Astrocyte (in vitro differentiated cells and primary cell): ENCODE data around the gene PTPRN2. TPM values are rescaled to one million over a fixed set of nuclear protein-coding genes. Genes with fewer than 3 reads are reported as not detected.

Experiments
- DNase-seq: peaks from one replicate; pipeline ENCODE4 v3.0.0-alpha.2; 2010; ENCODE audit warnings: low read depth
- FAIRE-seq: peaks from 2 replicates; lab custom pipeline; 2011; peaks lifted over from hg19 to GRCh38; lab: Jason Lieb, UNC
- H2AFZ ChIP-seq: 2 replicates; pipeline ENCODE4 v1.6.0; 2012; ENCODE audit warnings: low read depth, low read length, inconsistent platforms
- H3K27ac ChIP-seq: 2 replicates; pipeline ENCODE4 v1.5.1; 2011; ENCODE audit warnings: low read depth, low read length, inconsistent platforms
- H3K27me3 ChIP-seq: 2 replicates; pipeline ENCODE4 v1.6.0; 2011; ENCODE audit warnings: low read length, inconsistent platforms; ENCODE audit not compliant: insufficient read depth
- H3K36me3 ChIP-seq: 2 replicates; pipeline ENCODE4 v1.5.1; 2011; ENCODE audit warnings: low read length, inconsistent platforms; ENCODE audit not compliant: insufficient read depth
- H3K4me1 ChIP-seq: 2 replicates; pipeline ENCODE4 v1.5.1; 2011; ENCODE audit warnings: low read length, inconsistent platforms; ENCODE audit not compliant: insufficient read depth
- H3K4me2 ChIP-seq: 2 replicates; pipeline ENCODE4 v1.6.0; 2012; ENCODE audit warnings: low read length, inconsistent platforms
- H3K4me3 ChIP-seq: 2 replicates; pipeline ENCODE4 v1.5.1; 2011; ENCODE audit warnings: low read depth, mild to moderate bottlenecking, low read length, inconsistent platforms; ENCODE audit not compliant: insufficient read depth
- H3K79me2 ChIP-seq: 2 replicates; pipeline ENCODE4 v1.6.0; 2012; ENCODE audit warnings: mild to moderate bottlenecking, low read length, inconsistent platforms; ENCODE audit not compliant: insufficient read depth
- H3K9ac ChIP-seq: 2 replicates; pipeline ENCODE4 v1.6.0; 2012; ENCODE audit warnings: mild to moderate bottlenecking, low read length, inconsistent platforms
- H3K9me3 ChIP-seq: 2 replicates; pipeline ENCODE4 v1.5.1; 2012; ENCODE audit warnings: low read depth, mild to moderate bottlenecking, low read length, inconsistent platforms; ENCODE audit not compliant: insufficient read depth
- H4K20me1 ChIP-seq: 2 replicates; pipeline ENCODE4 v1.6.0; 2012; ENCODE audit warnings: low read length, inconsistent platforms; ENCODE audit not compliant: insufficient read depth
- H3K27ac Mint-ChIP-seq: one replicate; pipeline ENCODE4 v1.8.0; 2021; ENCODE audit warnings: mild to moderate bottlenecking, mixed read lengths; ENCODE audit not compliant: unreplicated experiment
- H3K27me3 Mint-ChIP-seq: one replicate; pipeline ENCODE4 v1.8.0; 2021; ENCODE audit warnings: low read depth, mixed read lengths; ENCODE audit not compliant: unreplicated experiment
- H3K36me3 Mint-ChIP-seq: one replicate; pipeline ENCODE4 v1.8.0; 2021; ENCODE audit warnings: low read depth, mixed read lengths; ENCODE audit not compliant: unreplicated experiment
- H3K4me1 Mint-ChIP-seq: one replicate; pipeline ENCODE4 v1.8.0; 2021; ENCODE audit warnings: low read depth, mixed read lengths; ENCODE audit not compliant: unreplicated experiment
- H3K4me3 Mint-ChIP-seq: one replicate; pipeline ENCODE4 v1.8.0; 2021; ENCODE audit warnings: mild to moderate bottlenecking, moderate library complexity, mixed read lengths; ENCODE audit not compliant: unreplicated experiment
- H3K9me3 Mint-ChIP-seq: one replicate; pipeline ENCODE4 v1.8.0; 2021; ENCODE audit warnings: mild to moderate bottlenecking, mixed read lengths; ENCODE audit not compliant: unreplicated experiment
- EZH2 ChIP-seq: IDR thresholded peaks from 2 replicates; pipeline ENCODE4 v1.6.1; 2012; ENCODE audit warnings: mild to moderate bottlenecking, low read length, inconsistent platforms; ENCODE audit not compliant: insufficient read depth
- total RNA-seq: library from RNA; stranded (reverse); gene quantifications from 2 replicates; pipeline ENCODE4 v1.2.1, GENCODE V29; 2021
- TF ChIP-seq, protein P1 (sequence below): IDR thresholded peaks from 2 replicates; pipeline ENCODE4 v1.5.1; 2011; ENCODE audit warnings: low read depth, mild to moderate bottlenecking, inconsistent platforms, low read length, moderate library complexity; ENCODE audit not compliant: insufficient read depth

The PTPRN2 gene
- total RNA-seq, 1 donor from 2014 or later = 0.09 TPM

DNA sequence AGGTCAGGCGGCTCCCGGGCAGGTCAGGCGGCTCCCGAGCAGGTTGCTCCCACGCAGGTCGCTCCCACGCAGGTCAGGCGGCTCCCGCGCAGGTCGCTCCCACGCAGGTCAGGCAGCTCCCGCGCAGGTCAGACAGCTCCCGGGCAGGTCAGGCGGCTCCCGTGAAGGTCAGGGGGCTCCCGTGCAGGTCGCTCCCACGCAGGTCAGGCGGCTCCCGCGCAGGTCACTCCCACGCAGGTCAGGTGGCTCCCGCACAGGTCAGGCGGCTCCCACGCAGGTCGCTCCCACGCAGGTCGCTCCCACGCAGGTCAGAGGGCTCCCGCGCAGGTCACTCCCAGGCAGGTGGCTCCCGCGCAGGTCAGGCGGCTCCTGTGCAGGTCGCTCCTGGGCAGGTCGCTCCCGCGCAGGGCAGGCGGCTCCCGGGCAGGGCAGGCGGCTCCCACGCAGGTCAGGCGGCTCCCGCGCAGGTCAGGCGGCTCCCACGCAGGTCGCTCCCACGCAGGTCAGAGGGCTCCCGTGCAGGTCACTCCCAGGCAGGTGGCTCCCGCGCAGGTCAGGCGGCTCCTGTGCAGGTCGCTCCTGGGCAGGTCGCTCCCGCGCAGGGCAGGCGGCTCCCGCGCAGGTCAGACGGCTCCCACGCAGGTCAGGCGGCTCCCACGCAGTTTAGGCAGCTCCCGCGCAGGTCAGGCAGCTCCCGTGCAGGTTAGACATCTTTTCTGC lies 30.7 kb downstream of the PTPRN2 start:
- no peak for DNase-seq
- Histone ChIP-seq H2AFZ (no peak overlapping the region), H3K4me2 (no peak overlapping the region), H3K27ac (no peak overlapping the region), H3K9me3 (peaks cover 8% of the 10 kb centered on the region), H3K4me1 (no peaks in the 10 kb centered on the region), H3K79me2 (no peaks in the 10 kb centered on the region), H3K9ac (no peak overlapping the region), H3K4me3 (no peak overlapping the region), H4K20me1 (no peaks in the 10 kb centered on the region), H3K27me3 (no peaks in the 10 kb centered on the region), H3K36me3 (no peaks in the 10 kb centered on the region)
- no peak for TF ChIP-seq EZH2
- TF ChIP-seq, protein P1, sequence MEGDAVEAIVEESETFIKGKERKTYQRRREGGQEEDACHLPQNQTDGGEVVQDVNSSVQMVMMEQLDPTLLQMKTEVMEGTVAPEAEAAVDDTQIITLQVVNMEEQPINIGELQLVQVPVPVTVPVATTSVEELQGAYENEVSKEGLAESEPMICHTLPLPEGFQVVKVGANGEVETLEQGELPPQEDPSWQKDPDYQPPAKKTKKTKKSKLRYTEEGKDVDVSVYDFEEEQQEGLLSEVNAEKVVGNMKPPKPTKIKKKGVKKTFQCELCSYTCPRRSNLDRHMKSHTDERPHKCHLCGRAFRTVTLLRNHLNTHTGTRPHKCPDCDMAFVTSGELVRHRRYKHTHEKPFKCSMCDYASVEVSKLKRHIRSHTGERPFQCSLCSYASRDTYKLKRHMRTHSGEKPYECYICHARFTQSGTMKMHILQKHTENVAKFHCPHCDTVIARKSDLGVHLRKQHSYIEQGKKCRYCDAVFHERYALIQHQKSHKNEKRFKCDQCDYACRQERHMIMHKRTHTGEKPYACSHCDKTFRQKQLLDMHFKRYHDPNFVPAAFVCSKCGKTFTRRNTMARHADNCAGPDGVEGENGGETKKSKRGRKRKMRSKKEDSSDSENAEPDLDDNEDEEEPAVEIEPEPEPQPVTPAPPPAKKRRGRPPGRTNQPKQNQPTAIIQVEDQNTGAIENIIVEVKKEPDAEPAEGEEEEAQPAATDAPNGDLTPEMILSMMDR = no peak
- Mint-ChIP-seq H3K4me1 (no peaks in the 10 kb centered on the region), H3K9me3 (peaks cover 6% of the 10 kb centered on the region), H3K27ac (no peak overlapping the region), H3K27me3 (peaks cover 3% of the 10 kb centered on the region), H3K36me3 (no peaks in the 10 kb centered on the region), H3K4me3 (no peak overlapping the region)
- no peak for FAIRE-seq

DNA sequence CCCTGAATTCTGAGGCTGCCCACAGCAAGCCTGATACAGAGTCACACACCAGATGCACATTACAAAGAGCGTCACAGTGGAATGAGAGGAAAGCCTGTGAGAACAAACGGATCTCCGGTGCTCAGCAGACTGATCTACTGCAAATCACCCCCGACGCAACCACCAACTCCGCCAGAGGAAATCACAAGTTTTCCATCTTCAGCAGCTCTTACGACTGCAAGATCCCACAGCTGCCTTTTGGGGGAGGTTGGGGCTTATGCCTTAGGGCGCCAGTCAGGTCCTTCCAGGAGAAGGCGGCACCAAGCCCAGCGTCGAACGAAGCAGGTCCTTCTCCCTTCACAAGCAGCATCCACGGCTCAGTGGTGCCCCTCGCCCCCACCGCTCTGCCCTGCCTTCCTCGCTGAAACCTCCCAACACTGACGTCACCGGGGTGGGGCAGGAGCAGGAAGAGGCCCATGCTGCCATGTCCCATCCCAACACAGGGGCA lies 32.5 kb downstream of the PTPRN2 start:
- Histone ChIP-seq H3K27me3 (no peaks in the 10 kb centered on the region), H3K36me3 (no peaks in the 10 kb centered on the region), H3K4me2 (no peak overlapping the region), H2AFZ (no peak overlapping the region), H4K20me1 (no peaks in the 10 kb centered on the region), H3K27ac (no peak overlapping the region), H3K4me3 (no peak overlapping the region), H3K9ac (no peak overlapping the region), H3K9me3 (peaks cover 8% of the 10 kb centered on the region), H3K79me2 (no peaks in the 10 kb centered on the region), H3K4me1 (no peaks in the 10 kb centered on the region)
- H3K27me3 Mint-ChIP-seq = peaks cover 3% of the 10 kb centered on the region
- H3K27ac Mint-ChIP-seq = no peak overlapping the region
- no peaks in the 10 kb centered on the region for H3K36me3 Mint-ChIP-seq
- no peak overlapping the region for H3K4me3 Mint-ChIP-seq
- H3K9me3 Mint-ChIP-seq = peaks cover 2% of the 10 kb centered on the region
- DNase-seq (no peak), FAIRE-seq (no peak)
- no peak for TF ChIP-seq EZH2
- TF ChIP-seq, protein P1 = no peak
- no peaks in the 10 kb centered on the region for H3K4me1 Mint-ChIP-seq

DNA sequence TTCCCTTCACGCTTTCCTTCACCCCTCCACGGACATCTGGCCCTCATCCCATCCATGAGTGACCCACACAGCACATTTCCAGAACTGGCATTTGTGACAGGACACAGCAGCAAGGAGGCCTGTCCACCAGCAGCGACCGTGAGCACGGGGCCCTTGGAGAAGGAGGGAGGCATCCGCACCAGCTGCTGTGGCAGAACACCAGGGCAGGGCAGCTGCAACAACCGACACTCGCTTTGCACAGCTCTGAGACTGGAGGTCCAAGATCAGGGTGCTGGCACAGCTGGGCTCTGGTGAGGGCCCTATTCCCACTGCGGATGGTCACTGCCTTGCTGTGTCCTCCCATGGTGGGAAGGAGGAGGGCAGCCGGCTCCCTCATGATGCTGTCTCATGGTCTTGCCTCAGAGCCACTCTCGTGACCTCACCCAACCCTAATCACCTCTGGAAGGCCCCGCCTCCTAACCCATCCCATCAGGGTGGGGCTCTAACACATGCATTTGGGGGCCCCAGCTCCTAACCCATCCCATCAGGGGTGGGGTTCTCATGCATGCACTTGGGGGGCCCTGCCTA lies 36.7 kb downstream of the PTPRN2 start:
- Mint-ChIP-seq H3K9me3 (peaks cover under 1% of the 10 kb centered on the region), H3K27me3 (peaks cover 3% of the 10 kb centered on the region), H3K36me3 (no peaks in the 10 kb centered on the region), H3K4me3 (no peak overlapping the region), H3K4me1 (no peaks in the 10 kb centered on the region), H3K27ac (no peak overlapping the region)
- FAIRE-seq = no peak
- Histone ChIP-seq H3K79me2 (no peaks in the 10 kb centered on the region), H2AFZ (no peak overlapping the region), H4K20me1 (no peaks in the 10 kb centered on the region), H3K9me3 (peaks cover 8% of the 10 kb centered on the region), H3K27ac (no peak overlapping the region), H3K27me3 (peaks cover 3% of the 10 kb centered on the region), H3K4me2 (no peak overlapping the region), H3K9ac (no peak overlapping the region), H3K4me1 (no peaks in the 10 kb centered on the region), H3K4me3 (no peak overlapping the region), H3K36me3 (no peaks in the 10 kb centered on the region)
- TF ChIP-seq, protein P1 = no peak
- no peak for TF ChIP-seq EZH2
- DNase-seq = no peak
